Measurements from ENCODE around the gene ANKS1B.

The ANKS1B gene

GRCh38 chr12:99758997-99759396 is 225.7 kb downstream of the ANKS1B start:
- Histone ChIP-seq H3K27me3 (ENCODE audit: insufficient read depth, low read depth) (no peaks in the 10 kb centered on the region), H3K4me3 (IDR thresholded peaks at IDR 0.05; ENCODE audit: insufficient read depth, low read depth, low read length) (no peak overlapping the region), H3K4me1 (ENCODE audit: low read depth, poor library complexity, severe bottlenecking) (no peaks in the 10 kb centered on the region), H3K27ac (no peak overlapping the region), H3K9ac (no peak overlapping the region), H4K20me1 (ENCODE audit: insufficient read depth) (no peaks in the 10 kb centered on the region), H3K4me2 (no peak overlapping the region), H3K36me3 (ENCODE audit: insufficient read depth) (no peaks in the 10 kb centered on the region), H3K79me2 (ENCODE audit: insufficient read depth, low read depth) (no peaks in the 10 kb centered on the region), H2AFZ (ENCODE audit: low read depth) (no peak overlapping the region)
- TF ChIP-seq CTCF (conservative IDR thresholded peaks at IDR 0.05; ENCODE audit: low read depth, low read length): no peak

GRCh38 chr12:99752740-99753139 is 232.0 kb downstream of the ANKS1B start:
- no peaks in the 10 kb centered on the region for H3K4me1 ChIP-seq (ENCODE audit: low read depth, poor library complexity, severe bottlenecking)
- no peaks in the 10 kb centered on the region for H3K36me3 ChIP-seq (ENCODE audit: insufficient read depth)
- H3K79me2 ChIP-seq (ENCODE audit: insufficient read depth, low read depth): no peaks in the 10 kb centered on the region
- no peak overlapping the region for H3K4me2 ChIP-seq
- H3K27ac ChIP-seq: no peak overlapping the region
- no peak overlapping the region for H3K4me3 ChIP-seq (IDR thresholded peaks at IDR 0.05; ENCODE audit: insufficient read depth, low read depth, low read length)
- TF ChIP-seq CTCF (conservative IDR thresholded peaks at IDR 0.05; ENCODE audit: low read depth, low read length): no peak
- H4K20me1 ChIP-seq (ENCODE audit: insufficient read depth): no peaks in the 10 kb centered on the region
- H3K27me3 ChIP-seq (ENCODE audit: insufficient read depth, low read depth): no peaks in the 10 kb centered on the region
- no peak overlapping the region for H2AFZ ChIP-seq (ENCODE audit: low read depth)
- no peak overlapping the region for H3K9ac ChIP-seq

- Histone ChIP-seq H2AFZ (ENCODE audit: low read depth) (no peak overlapping the region), H4K20me1 (ENCODE audit: insufficient read depth) (no peaks in the 10 kb centered on the region), H3K27ac (no peak overlapping the region), H3K9ac (no peak overlapping the region), H3K4me3 (IDR thresholded peaks at IDR 0.05; ENCODE audit: insufficient read depth, low read depth, low read length) (no peak overlapping the region), H3K36me3 (ENCODE audit: insufficient read depth) (no peaks in the 10 kb centered on the region), H3K4me2 (no peak overlapping the region), H3K79me2 (ENCODE audit: insufficient read depth, low read depth) (no peaks in the 10 kb centered on the region), H3K4me1 (ENCODE audit: low read depth, poor library complexity, severe bottlenecking) (no peaks in the 10 kb centered on the region), H3K27me3 (ENCODE audit: insufficient read depth, low read depth) (no peaks in the 10 kb centered on the region)
- no peak for TF ChIP-seq CTCF (conservative IDR thresholded peaks at IDR 0.05; ENCODE audit: low read depth, low read length)
Observed at GRCh38 chr12:99746538-99746937, 238.2 kb downstream of the ANKS1B start.

GRCh38 chr12:99745895-99746294 is 238.8 kb downstream of the ANKS1B start:
- TF ChIP-seq CTCF (conservative IDR thresholded peaks at IDR 0.05; ENCODE audit: low read depth, low read length): no peak
- Histone ChIP-seq H3K79me2 (ENCODE audit: insufficient read depth, low read depth) (no peaks in the 10 kb centered on the region), H3K36me3 (ENCODE audit: insufficient read depth) (no peaks in the 10 kb centered on the region), H3K4me2 (no peak overlapping the region), H4K20me1 (ENCODE audit: insufficient read depth) (no peaks in the 10 kb centered on the region), H3K4me3 (IDR thresholded peaks at IDR 0.05; ENCODE audit: insufficient read depth, low read depth, low read length) (no peak overlapping the region), H3K9ac (no peak overlapping the region), H3K4me1 (ENCODE audit: low read depth, poor library complexity, severe bottlenecking) (no peaks in the 10 kb centered on the region), H2AFZ (ENCODE audit: low read depth) (no peak overlapping the region), H3K27me3 (ENCODE audit: insufficient read depth, low read depth) (no peaks in the 10 kb centered on the region), H3K27ac (no peak overlapping the region)

- no peak overlapping the region for H3K4me2 ChIP-seq
- no peak overlapping the region for H3K9ac ChIP-seq
- no peak overlapping the region for H2AFZ ChIP-seq (ENCODE audit: low read depth)
- no peak overlapping the region for H3K27ac ChIP-seq
- H4K20me1 ChIP-seq (ENCODE audit: insufficient read depth): no peaks in the 10 kb centered on the region
- H3K27me3 ChIP-seq (ENCODE audit: insufficient read depth, low read depth): no peaks in the 10 kb centered on the region
- H3K4me3 ChIP-seq (IDR thresholded peaks at IDR 0.05; ENCODE audit: insufficient read depth, low read depth, low read length): no peak overlapping the region
- no peaks in the 10 kb centered on the region for H3K79me2 ChIP-seq (ENCODE audit: insufficient read depth, low read depth)
- no peak for TF ChIP-seq CTCF (conservative IDR thresholded peaks at IDR 0.05; ENCODE audit: low read depth, low read length)
- H3K4me1 ChIP-seq (ENCODE audit: low read depth, poor library complexity, severe bottlenecking): no peaks in the 10 kb centered on the region
- H3K36me3 ChIP-seq (ENCODE audit: insufficient read depth): no peaks in the 10 kb centered on the region
Observed at GRCh38 chr12:99745121-99745520, 239.6 kb downstream of the ANKS1B start.
